Liver (tissue), 3 donors: ENCODE results near the gene GADL1.

Experiments used
- EGR1 ChIP-seq, 2 donors: IDR thresholded peaks; 2 replicates each; pipeline ENCODE4 v1.6.1; 2016 to 2018; ENCODE audit warnings: antibody characterized with exemption in 2 of 2, low read depth in 2 of 2
- FOXA2 ChIP-seq: IDR thresholded peaks from 2 replicates; pipeline ENCODE4 v1.6.1; 2016; ENCODE audit warnings: antibody characterized with exemption
- GABPA ChIP-seq, 2 donors: IDR thresholded peaks in 1 of 2; conservative IDR thresholded peaks in 1 of 2; 2 replicates each; pipeline ENCODE4 v1.6.1; 2016; ENCODE audit warnings: antibody characterized with exemption in 2 of 2, mild to moderate bottlenecking in 1 of 2, moderate library complexity in 1 of 2
- JUND ChIP-seq, 2 donors: IDR thresholded peaks; 2 replicates each; pipeline ENCODE4 v1.6.1; 2016; ENCODE audit warnings: antibody characterized with exemption in 2 of 2
- RAD21 ChIP-seq, 2 donors: IDR thresholded peaks; 2 replicates each; pipeline ENCODE4 v1.6.1; 2016; ENCODE audit warnings: antibody characterized with exemption in 2 of 2, mild to moderate bottlenecking in 2 of 2
- TAF1 ChIP-seq: conservative IDR thresholded peaks from 2 replicates; pipeline ENCODE4 v1.6.1; 2016; ENCODE audit warnings: antibody characterized with exemption, mild to moderate bottlenecking
- YY1 ChIP-seq: IDR thresholded peaks from 2 replicates; pipeline ENCODE4 v1.6.1; 2016; ENCODE audit warnings: antibody characterized with exemption, mild to moderate bottlenecking
- TF ChIP-seq, protein P1 (sequence below): IDR thresholded peaks from 2 replicates; pipeline ENCODE4 v1.6.1; 2016; ENCODE audit warnings: antibody characterized with exemption
- TF ChIP-seq, protein P2 (sequence below): fragments of 150-350 bp; IDR thresholded peaks from 2 replicates; pipeline ENCODE4 v1.5.1; 2017; ENCODE audit warnings: improper control_type of control experiment, low read depth, low read length; ENCODE audit not compliant: missing input control
- TF ChIP-seq, protein P3 (sequence below): IDR thresholded peaks from 2 replicates; pipeline ENCODE4 v1.6.1; 2016; ENCODE audit warnings: antibody characterized with exemption
- TF ChIP-seq, protein P4 (sequence below): IDR thresholded peaks from 2 replicates; pipeline ENCODE4 v1.6.1; 2016; ENCODE audit warnings: antibody characterized with exemption
- donor health status: healthy.
- donor health status: healthy.

DNA sequence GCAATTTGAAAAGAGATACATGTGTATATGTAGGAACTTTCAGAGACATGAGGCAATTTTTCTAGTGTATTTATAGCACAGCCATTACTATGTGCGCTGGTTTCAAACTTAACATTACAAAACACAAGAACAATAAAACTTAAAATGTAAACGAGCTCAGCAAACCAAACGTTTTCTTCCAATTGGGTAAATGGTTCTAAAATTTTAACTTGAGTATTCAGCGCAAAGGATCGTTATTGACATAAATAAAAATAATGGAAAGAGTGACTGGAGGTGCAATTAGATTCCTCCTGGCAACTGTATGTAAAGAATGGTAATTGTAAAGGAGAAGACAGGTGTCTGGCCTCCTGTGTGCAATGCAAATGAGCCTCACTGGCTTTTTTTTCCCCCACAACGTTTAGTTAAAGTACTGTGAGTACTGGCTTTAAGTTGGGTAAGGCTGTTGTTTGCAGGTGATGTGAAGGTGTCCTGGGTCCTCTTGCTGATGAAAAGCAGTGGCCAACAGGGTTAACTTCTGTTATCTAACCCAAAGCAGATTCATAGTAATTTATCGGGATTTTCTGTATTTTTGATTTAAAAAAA is 14.1 kb upstream of the GADL1 start:
- TF ChIP-seq EGR1 (IDR thresholded peaks at IDR 0.05; ENCODE audit: low read depth in 2 of 2), result no peak
- TF ChIP-seq, protein P1, sequence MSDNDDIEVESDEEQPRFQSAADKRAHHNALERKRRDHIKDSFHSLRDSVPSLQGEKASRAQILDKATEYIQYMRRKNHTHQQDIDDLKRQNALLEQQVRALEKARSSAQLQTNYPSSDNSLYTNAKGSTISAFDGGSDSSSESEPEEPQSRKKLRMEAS, result no peak
- TF ChIP-seq, protein P2, sequence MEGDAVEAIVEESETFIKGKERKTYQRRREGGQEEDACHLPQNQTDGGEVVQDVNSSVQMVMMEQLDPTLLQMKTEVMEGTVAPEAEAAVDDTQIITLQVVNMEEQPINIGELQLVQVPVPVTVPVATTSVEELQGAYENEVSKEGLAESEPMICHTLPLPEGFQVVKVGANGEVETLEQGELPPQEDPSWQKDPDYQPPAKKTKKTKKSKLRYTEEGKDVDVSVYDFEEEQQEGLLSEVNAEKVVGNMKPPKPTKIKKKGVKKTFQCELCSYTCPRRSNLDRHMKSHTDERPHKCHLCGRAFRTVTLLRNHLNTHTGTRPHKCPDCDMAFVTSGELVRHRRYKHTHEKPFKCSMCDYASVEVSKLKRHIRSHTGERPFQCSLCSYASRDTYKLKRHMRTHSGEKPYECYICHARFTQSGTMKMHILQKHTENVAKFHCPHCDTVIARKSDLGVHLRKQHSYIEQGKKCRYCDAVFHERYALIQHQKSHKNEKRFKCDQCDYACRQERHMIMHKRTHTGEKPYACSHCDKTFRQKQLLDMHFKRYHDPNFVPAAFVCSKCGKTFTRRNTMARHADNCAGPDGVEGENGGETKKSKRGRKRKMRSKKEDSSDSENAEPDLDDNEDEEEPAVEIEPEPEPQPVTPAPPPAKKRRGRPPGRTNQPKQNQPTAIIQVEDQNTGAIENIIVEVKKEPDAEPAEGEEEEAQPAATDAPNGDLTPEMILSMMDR, result no peak
- no peak for TF ChIP-seq YY1
- TF ChIP-seq RAD21 (IDR thresholded peaks at IDR 0.05), result no peak
- no peak for TF ChIP-seq GABPA (IDR thresholded peaks at IDR 0.05 in 1 of 2, conservative IDR thresholded peaks at IDR 0.05 in 1 of 2)
- TF ChIP-seq, protein P3, sequence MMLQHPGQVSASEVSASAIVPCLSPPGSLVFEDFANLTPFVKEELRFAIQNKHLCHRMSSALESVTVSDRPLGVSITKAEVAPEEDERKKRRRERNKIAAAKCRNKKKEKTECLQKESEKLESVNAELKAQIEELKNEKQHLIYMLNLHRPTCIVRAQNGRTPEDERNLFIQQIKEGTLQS, result no peak
- no peak for TF ChIP-seq JUND (IDR thresholded peaks at IDR 0.05)
- no peak for TF ChIP-seq TAF1
- TF ChIP-seq, protein P4, sequence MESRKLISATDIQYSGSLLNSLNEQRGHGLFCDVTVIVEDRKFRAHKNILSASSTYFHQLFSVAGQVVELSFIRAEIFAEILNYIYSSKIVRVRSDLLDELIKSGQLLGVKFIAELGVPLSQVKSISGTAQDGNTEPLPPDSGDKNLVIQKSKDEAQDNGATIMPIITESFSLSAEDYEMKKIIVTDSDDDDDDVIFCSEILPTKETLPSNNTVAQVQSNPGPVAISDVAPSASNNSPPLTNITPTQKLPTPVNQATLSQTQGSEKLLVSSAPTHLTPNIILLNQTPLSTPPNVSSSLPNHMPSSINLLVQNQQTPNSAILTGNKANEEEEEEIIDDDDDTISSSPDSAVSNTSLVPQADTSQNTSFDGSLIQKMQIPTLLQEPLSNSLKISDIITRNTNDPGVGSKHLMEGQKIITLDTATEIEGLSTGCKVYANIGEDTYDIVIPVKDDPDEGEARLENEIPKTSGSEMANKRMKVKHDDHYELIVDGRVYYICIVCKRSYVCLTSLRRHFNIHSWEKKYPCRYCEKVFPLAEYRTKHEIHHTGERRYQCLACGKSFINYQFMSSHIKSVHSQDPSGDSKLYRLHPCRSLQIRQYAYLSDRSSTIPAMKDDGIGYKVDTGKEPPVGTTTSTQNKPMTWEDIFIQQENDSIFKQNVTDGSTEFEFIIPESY, result no peak
- no peak for TF ChIP-seq FOXA2
